ENCODE data around the gene NPHP4. TPM values are rescaled to one million over a fixed set of nuclear protein-coding genes. Genes with fewer than 3 reads are reported as not detected.

Gene NPHP4
- total RNA-seq, 1 experiment from 2014 or later = 20.0 TPM

GRCh38 chr1:5901841-5902240 lies 90.4 kb downstream of the NPHP4 start:
- peaks cover 0 to 3% of the 10 kb centered on the region in 2 experiments; a peak in 1 of 4 replicates for H3K36me3 ChIP-seq (ENCODE audit: control insufficient read depth in 1 of 2, insufficient read depth in 2 of 2, low read length in 2 of 2)
- BruUV-seq (replicated peaks) = no TSS peak
- ATAC-seq (no peak), DNase-seq (ENCODE audit: low read depth, low spot score) (no peak)
- no peak overlapping the region for H3K4me3 ChIP-seq (replicated peaks in 1 of 2; ENCODE audit: low read depth in 1 of 2, low read length in 2 of 2)
- ChIA-PET POLR2A (no interaction called here), CTCF (no interaction called here), RAD21 (ENCODE audit: low non-redundant PET in 1 of 2, low total read pairs in 2 of 2, uncharacterized antibody in 2 of 2, unreplicated experiment in 2 of 2) (no interaction called here)
- H3K4me2 ChIP-seq (ENCODE audit: low read length) = no peak overlapping the region
- no peak for TF ChIP-seq POLR2AphosphoS5 (IDR thresholded peaks at IDR 0.05; ENCODE audit: low read depth, low read length)
- TF ChIP-seq CEBPB (IDR thresholded peaks at IDR 0.05; ENCODE audit: low read depth) = no peak
- TF ChIP-seq CTCF (IDR thresholded peaks at IDR 0.05 in 2 of 3, conservative IDR thresholded peaks at IDR 0.05 in 1 of 3; ENCODE audit: borderline replicate concordance in 1 of 3, insufficient read depth in 1 of 3, low read depth in 2 of 3, low read length in 2 of 3) = no peak
- TF ChIP-seq YY1 (IDR thresholded peaks at IDR 0.05; ENCODE audit: extremely low read depth, insufficient replicate concordance, low read depth, low read length) = no peak
- no peak for TF ChIP-seq EZH2phosphoT487 (IDR thresholded peaks at IDR 0.05; ENCODE audit: borderline replicate concordance)
- TF ChIP-seq RAD21 (IDR thresholded peaks at IDR 0.05; ENCODE audit: low read depth) = no peak
- H3K79me2 ChIP-seq (ENCODE audit: insufficient read depth, low read length) = no peaks in the 10 kb centered on the region
- no peaks in the 10 kb centered on the region for H4K20me1 ChIP-seq (ENCODE audit: insufficient read depth)
- no peaks in the 10 kb centered on the region for H3K9me2 ChIP-seq (ENCODE audit: insufficient read depth)
- no peaks in the 10 kb centered on the region for H3K4me1 ChIP-seq (ENCODE audit: control insufficient read depth in 1 of 2, insufficient read depth in 2 of 2, low read length in 2 of 2)
- no peak overlapping the region for H2AFZ ChIP-seq (ENCODE audit: low read depth, low read length, poor library complexity, severe bottlenecking)
- H3K27ac ChIP-seq (ENCODE audit: low read depth, low read length) = no peak overlapping the region
- no peaks in the 10 kb centered on the region for H3K27me3 ChIP-seq (ENCODE audit: insufficient read depth, low read length)
- H3K9me3 ChIP-seq (ENCODE audit: control insufficient read depth in 1 of 2, insufficient read depth in 1 of 2, low read depth in 1 of 2, low read length in 2 of 2) = no peaks in the 10 kb centered on the region
- intact Hi-C loops (cut with micrococcal nuclease) = no loop called here
- H3K9ac ChIP-seq (ENCODE audit: low read length) = no peak overlapping the region

- Histone ChIP-seq H3K9ac (ENCODE audit: low read length) (no peak overlapping the region), H3K27ac (ENCODE audit: low read depth, low read length) (no peak overlapping the region), H3K9me2 (ENCODE audit: insufficient read depth) (no peaks in the 10 kb centered on the region), H3K4me1 (ENCODE audit: control insufficient read depth in 1 of 2, insufficient read depth in 2 of 2, low read length in 2 of 2) (no peaks in the 10 kb centered on the region), H3K79me2 (ENCODE audit: insufficient read depth, low read length) (no peaks in the 10 kb centered on the region), H3K4me3 (replicated peaks in 1 of 2; ENCODE audit: low read depth in 1 of 2, low read length in 2 of 2) (no peak overlapping the region), H3K9me3 (ENCODE audit: control insufficient read depth in 1 of 2, insufficient read depth in 1 of 2, low read depth in 1 of 2, low read length in 2 of 2) (no peaks in the 10 kb centered on the region), H3K27me3 (ENCODE audit: insufficient read depth, low read length) (no peaks in the 10 kb centered on the region), H4K20me1 (ENCODE audit: insufficient read depth) (no peaks in the 10 kb centered on the region), H2AFZ (ENCODE audit: low read depth, low read length, poor library complexity, severe bottlenecking) (no peak overlapping the region), H3K36me3 (ENCODE audit: control insufficient read depth in 1 of 2, insufficient read depth in 2 of 2, low read length in 2 of 2) (peaks cover 0 to 3% of the 10 kb centered on the region in 2 experiments; a peak in 1 of 4 replicates), H3K4me2 (ENCODE audit: low read length) (no peak overlapping the region)
- DNase-seq (ENCODE audit: low read depth, low spot score) = no peak
- POLR2A ChIA-PET = no interaction called here
- no peak for TF ChIP-seq MAX (IDR thresholded peaks at IDR 0.05)
- no peak for TF ChIP-seq EZH2 (IDR thresholded peaks at IDR 0.05)
- no peak for TF ChIP-seq ZFX (IDR thresholded peaks at IDR 0.05)
- TF ChIP-seq SIN3A (IDR thresholded peaks at IDR 0.05; ENCODE audit: low read depth) = no peak
- no peak for TF ChIP-seq RAD21 (IDR thresholded peaks at IDR 0.05; ENCODE audit: low read depth)
- TF ChIP-seq EGR1 (IDR thresholded peaks at IDR 0.05; ENCODE audit: low read depth) = no peak
- TF ChIP-seq EZH2phosphoT487 (IDR thresholded peaks at IDR 0.05; ENCODE audit: borderline replicate concordance) = no peak
- TF ChIP-seq ELF1 (IDR thresholded peaks at IDR 0.05; ENCODE audit: borderline replicate concordance, low read depth) = no peak
- TF ChIP-seq FOSL1 (IDR thresholded peaks at IDR 0.05; ENCODE audit: low read depth) = no peak
- TF ChIP-seq JUND (IDR thresholded peaks at IDR 0.05) = no peak
- no peak for TF ChIP-seq POLR2AphosphoS5 (IDR thresholded peaks at IDR 0.05; ENCODE audit: low read depth, low read length)
- no peak for TF ChIP-seq YY1 (IDR thresholded peaks at IDR 0.05; ENCODE audit: extremely low read depth, insufficient replicate concordance, low read depth, low read length)
- intact Hi-C loops (cut with micrococcal nuclease) = no loop called here
- CTCF ChIA-PET = no interaction called here
- no TSS peak for BruUV-seq (replicated peaks)
- no peak for ATAC-seq
- RAD21 ChIA-PET (ENCODE audit: low non-redundant PET in 1 of 2, low total read pairs in 2 of 2, uncharacterized antibody in 2 of 2, unreplicated experiment in 2 of 2) = no interaction called here
These were observed 91.1 kb downstream of the NPHP4 start for GRCh38 chr1:5901150-5901549.
